ENCODE measurements around the gene SLC35C1. TPM values are rescaled to one million over a fixed set of nuclear protein-coding genes. Genes with fewer than 3 reads are reported as not detected.

Gene SLC35C1
- total and polyA plus RNA-seq, 2 of the 8 experiments (the other 6 are each of a cell fraction or from before 2014, with no cell fraction given), result 4.6 to 10.6 TPM

GRCh38 chr11:45828996-45829395 lies 24.0 kb downstream of the SLC35C1 start:
- H3K27me3 ChIP-seq (replicated peaks in 1 of 4; ENCODE audit: control insufficient read depth in 3 of 4, extremely low read depth in 1 of 4, insufficient read depth in 3 of 4, low read length in 3 of 4), result no peaks in the 10 kb centered on the region
- H3K18ac ChIP-seq (ENCODE audit: extremely low read depth, low read length), result no peak overlapping the region
- no peaks in the 10 kb centered on the region for H3K36me3 ChIP-seq (ENCODE audit: control insufficient read depth in 2 of 4, insufficient read depth in 4 of 4, low read length in 3 of 4)
- no peak overlapping the region for H3K4ac ChIP-seq (replicated peaks; ENCODE audit: insufficient read length, low read depth, low read length)
- no peak overlapping the region for H3K4me2 ChIP-seq (ENCODE audit: insufficient read depth in 1 of 2, low read depth in 2 of 2, low read length in 2 of 2)
- no peak overlapping the region for H2BK12ac ChIP-seq (ENCODE audit: low read depth, low read length)
- H3K23me2 ChIP-seq (ENCODE audit: low read depth, low read length), result no peaks in the 10 kb centered on the region
- no peaks in the 10 kb centered on the region for H3K79me1 ChIP-seq (ENCODE audit: low read depth, low read length)
- no peak overlapping the region for H4K5ac ChIP-seq (ENCODE audit: insufficient read length, low read depth, low read length)
- WGBS, 2 experiments (ENCODE audit: extremely low coverage in 1 of 2, insufficient coverage in 1 of 2, insufficient read length in 1 of 2, insufficient replicate concordance in 2 of 2, low coverage in 1 of 2, low lambda C conversion rate in 2 of 2, missing lambda C conversion rate in 1 of 2), result 86% methylated on average over 4 of the region's 4 CpGs; no CpG with 5 or more reads in 1 of the 2 experiments
- H3K56ac ChIP-seq (replicated peaks; ENCODE audit: insufficient read length, low read depth, low read length), result no peak overlapping the region
- H3K4me3 ChIP-seq (ENCODE audit: extremely low read depth in 1 of 4, insufficient read depth in 2 of 4, low read depth in 3 of 4, low read length in 4 of 4), result no peak overlapping the region
- FAIRE-seq (no peak), DNase-seq (ENCODE audit: low read depth in 1 of 2, low spot score in 2 of 2) (no peak)
- no peak overlapping the region for H4K8ac ChIP-seq (ENCODE audit: extremely low read depth, insufficient read depth, low read length)
- no peaks in the 10 kb centered on the region for H3K79me2 ChIP-seq (ENCODE audit: control insufficient read depth in 1 of 2, insufficient read depth in 2 of 2, low read length in 2 of 2)
- no peak overlapping the region for H2BK120ac ChIP-seq (replicated peaks; ENCODE audit: low read depth, low read length)
- H3K9me3 ChIP-seq (ENCODE audit: insufficient read depth in 2 of 2, low read depth in 1 of 2, low read length in 1 of 2), result no peaks in the 10 kb centered on the region
- no peaks in the 10 kb centered on the region for H4K20me1 ChIP-seq (replicated peaks in 1 of 2; ENCODE audit: control insufficient read depth in 1 of 2, insufficient read depth in 2 of 2, low read length in 2 of 2)
- H3K14ac ChIP-seq (ENCODE audit: insufficient read length), result no peak overlapping the region
- H3K4me1 ChIP-seq (replicated peaks in 1 of 4; ENCODE audit: control insufficient read depth in 3 of 4, insufficient read depth in 4 of 4, low read length in 3 of 4), result peaks cover 0 to under 1% (median 0%) of the 10 kb centered on the region in 4 experiments; a peak in 1 of 7 replicates
- no peak overlapping the region for H3K23ac ChIP-seq (ENCODE audit: insufficient read length)
- H3K27ac ChIP-seq (ENCODE audit: low read depth, low read length), result no peak overlapping the region
- no peak overlapping the region for H3K9ac ChIP-seq (replicated peaks in 1 of 4; ENCODE audit: extremely low read depth in 1 of 4, low read depth in 3 of 4, low read length in 3 of 4)
- ChIA-PET POLR2A (ENCODE audit: partially characterized antibody) (no interaction called here), CTCF (ENCODE audit: partially characterized antibody) (interaction anchor here (0.6 to 8.5 kb wide), 5 partner anchors 13 to 58 kb away, joined by 3 to 50 read pairs (median 5); no protein-coding TSS in a partner anchor)
- H2BK15ac ChIP-seq (ENCODE audit: low read length), result no peak overlapping the region
- H2BK5ac ChIP-seq (ENCODE audit: low read depth, low read length), result no peak overlapping the region
- no peak overlapping the region for H2AFZ ChIP-seq (ENCODE audit: low read length)
- H2AK5ac ChIP-seq (ENCODE audit: low read depth, low read length), result no peak overlapping the region
- H4K91ac ChIP-seq (replicated peaks; ENCODE audit: insufficient read length, low read length), result no peak overlapping the region
- H2BK20ac ChIP-seq (ENCODE audit: low read length), result no peak overlapping the region
- no peak for TF ChIP-seq JUND (IDR thresholded peaks at IDR 0.05; ENCODE audit: low read length)
- no peak for TF ChIP-seq CTCF (IDR thresholded peaks at IDR 0.05; ENCODE audit: control extremely low read depth in 1 of 3, insufficient read depth in 1 of 3, low read depth in 1 of 3, low read length in 3 of 3)
- no peak for TF ChIP-seq EZH2 (IDR thresholded peaks at IDR 0.05; ENCODE audit: low read depth, low read length, severe bottlenecking)
- no peak for TF ChIP-seq KDM4A (IDR thresholded peaks at IDR 0.05; ENCODE audit: low read depth, low read length, severe bottlenecking)
- no peak for TF ChIP-seq FOSL1 (IDR thresholded peaks at IDR 0.05; ENCODE audit: insufficient read depth, low read depth, low read length)
- TF ChIP-seq TBP (IDR thresholded peaks at IDR 0.05; ENCODE audit: low read depth, low read length), result no peak

All from H1 (cell line).